Upper lobe of right lung (tissue), 1 donor: Measurements from ENCODE around the gene GRIP1. TPM values are rescaled to one million over a fixed set of nuclear protein-coding genes. Genes with fewer than 3 reads are reported as not detected.

ENCODE experiments used
- ATAC-seq: fragments of 200-7000 bp; cut with Tn5 transposase; one replicate; pipeline ENCODE4 v1.9.1; 2020; ENCODE audit warnings: mild to moderate bottlenecking, moderate library complexity
- DNase-seq: peaks from one replicate; pipeline ENCODE4 v3.0.0-alpha.2; 2020
- H3K27ac ChIP-seq: fragments of 200-600 bp; one replicate; pipeline ENCODE4 v1.8.0; 2022
- H3K27me3 ChIP-seq: fragments of 200-600 bp; one replicate; pipeline ENCODE4 v1.8.0; 2022; ENCODE audit warnings: mild to moderate bottlenecking
- H3K36me3 ChIP-seq: fragments of 200-600 bp; one replicate; pipeline ENCODE4 v1.8.0; 2022
- H3K4me1 ChIP-seq: fragments of 200-600 bp; one replicate; pipeline ENCODE4 v1.8.0; 2022
- H3K4me3 ChIP-seq: fragments of 200-600 bp; one replicate; pipeline ENCODE4 v1.8.0; 2022; ENCODE audit warnings: mild to moderate bottlenecking
- H3K9me3 ChIP-seq: fragments of 200-600 bp; one replicate; pipeline ENCODE4 v1.8.0; 2022
- CTCF ChIP-seq: fragments of 200-600 bp; IDR thresholded peaks from one replicate; pipeline ENCODE4 v1.8.0; 2022; ENCODE audit warnings: antibody characterized with exemption
- intact Hi-C: fragments of 100-400 bp; cut with DNase I; formaldehyde crosslinking; loops from one replicate; pipeline ENCODE4 v1.11.0; 2022
- total RNA-seq: library from RNA; stranded (reverse); fragmentation: NEBNext Ultra II Directional; extraction: Animal tissue kit (Norgen Biotek cat#: 25700); gene quantifications from one replicate; pipeline ENCODE4 v1.2.1, GENCODE V29; 2021
- donor health status: DM: no; HTN: yes; CAD: no; lungs with severe emphysema.

GRIP1 gene
- total RNA-seq, 1 donor from 2014 or later: 5.2 TPM

DNA sequence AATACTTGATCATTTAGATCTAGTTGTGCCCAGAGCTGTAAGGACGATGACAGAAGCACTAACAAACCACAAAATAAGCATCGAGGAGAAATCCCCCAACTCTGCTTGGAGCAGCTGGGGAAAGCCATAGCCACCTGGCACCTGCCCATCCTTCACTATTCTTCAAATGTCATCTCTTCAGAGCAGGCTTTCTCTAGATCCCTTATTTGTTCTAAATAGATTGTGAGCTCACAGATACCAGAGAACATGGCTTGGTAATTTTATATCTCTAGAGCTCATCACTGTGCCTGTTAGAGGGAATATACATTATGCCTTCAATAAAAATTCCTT lies 50.9 kb downstream of the GRIP1 start:
- no peak for DNase-seq
- Histone ChIP-seq H3K27me3 (no peaks in the 10 kb centered on the region), H3K4me3 (no peak overlapping the region), H3K4me1 (peaks cover 5% of the 10 kb centered on the region), H3K9me3 (no peaks in the 10 kb centered on the region), H3K36me3 (no peaks in the 10 kb centered on the region), H3K27ac (no peak overlapping the region)
- no peak for ATAC-seq
- TF ChIP-seq CTCF: no peak
- intact Hi-C loops: no loop called here

GRCh38 chr12:66627270-66627987 lies 51.4 kb downstream of the GRIP1 start:
- no peaks in the 10 kb centered on the region for H3K27me3 ChIP-seq
- DNase-seq (no peak), ATAC-seq (peak; percentile 46)
- H3K9me3 ChIP-seq: no peaks in the 10 kb centered on the region
- H3K4me3 ChIP-seq: no peak overlapping the region
- peaks cover 5% of the 10 kb centered on the region for H3K4me1 ChIP-seq
- no peaks in the 10 kb centered on the region for H3K36me3 ChIP-seq
- TF ChIP-seq CTCF: no peak
- intact Hi-C loops: no loop called here
- no peak overlapping the region for H3K27ac ChIP-seq

DNA sequence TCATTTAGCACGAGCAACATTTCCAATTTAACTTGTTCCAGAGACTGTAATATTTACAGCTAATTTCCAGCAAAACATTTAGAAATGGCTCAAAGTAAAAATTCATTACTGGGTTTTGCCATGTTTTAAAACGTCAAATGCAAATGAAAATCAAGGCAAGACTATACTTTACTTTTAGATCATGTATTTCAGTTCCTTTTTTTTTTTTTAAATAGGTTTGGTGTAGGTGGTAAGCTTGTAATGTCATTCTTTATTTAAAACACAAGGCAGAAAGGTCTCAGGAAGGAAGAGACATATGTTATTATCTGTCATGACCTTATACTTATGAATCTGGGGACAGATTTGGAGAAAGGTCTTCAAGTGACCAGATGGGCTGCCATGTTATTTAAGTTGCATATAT lies 54.1 kb downstream of the GRIP1 start:
- Histone ChIP-seq H3K27ac (no peak overlapping the region), H3K4me3 (no peak overlapping the region), H3K36me3 (no peaks in the 10 kb centered on the region), H3K9me3 (no peaks in the 10 kb centered on the region), H3K4me1 (peaks cover 5% of the 10 kb centered on the region), H3K27me3 (no peaks in the 10 kb centered on the region)
- no peak for ATAC-seq
- DNase-seq: no peak
- intact Hi-C loops: no loop called here
- TF ChIP-seq CTCF: no peak

DNA sequence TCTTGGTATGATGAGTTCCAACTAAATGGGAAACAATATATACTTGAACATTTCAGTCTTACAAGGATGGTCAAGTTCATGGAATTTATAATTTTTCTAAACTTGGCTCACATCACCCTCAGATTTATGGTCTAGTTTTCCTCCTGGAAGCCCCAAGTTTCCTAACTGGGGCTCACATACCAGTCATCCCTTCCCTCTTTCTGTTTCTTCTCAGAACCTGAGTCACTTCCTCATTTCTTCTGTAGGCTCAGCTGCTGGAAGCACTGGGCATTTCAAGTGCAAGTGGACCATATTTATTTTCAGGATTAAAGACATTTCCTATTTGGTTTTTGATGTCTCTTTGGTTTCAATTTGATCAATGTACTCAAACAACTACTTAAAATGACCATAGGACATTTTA lies 55.4 kb downstream of the GRIP1 start:
- no peaks in the 10 kb centered on the region for H3K36me3 ChIP-seq
- no peak overlapping the region for H3K27ac ChIP-seq
- no peak for TF ChIP-seq CTCF
- no peaks in the 10 kb centered on the region for H3K4me1 ChIP-seq
- no peaks in the 10 kb centered on the region for H3K27me3 ChIP-seq
- no peak for ATAC-seq
- no peaks in the 10 kb centered on the region for H3K9me3 ChIP-seq
- no peak for DNase-seq
- no peak overlapping the region for H3K4me3 ChIP-seq
- intact Hi-C loops: no loop called here

GRCh38 chr12:66620688-66621087 lies 58.2 kb downstream of the GRIP1 start:
- Histone ChIP-seq H3K36me3 (no peaks in the 10 kb centered on the region), H3K27ac (no peak overlapping the region), H3K4me1 (no peaks in the 10 kb centered on the region), H3K27me3 (no peaks in the 10 kb centered on the region), H3K9me3 (no peaks in the 10 kb centered on the region), H3K4me3 (no peak overlapping the region)
- no peak for TF ChIP-seq CTCF
- intact Hi-C loops: no loop called here
- DNase-seq (no peak), ATAC-seq (no peak)

DNA sequence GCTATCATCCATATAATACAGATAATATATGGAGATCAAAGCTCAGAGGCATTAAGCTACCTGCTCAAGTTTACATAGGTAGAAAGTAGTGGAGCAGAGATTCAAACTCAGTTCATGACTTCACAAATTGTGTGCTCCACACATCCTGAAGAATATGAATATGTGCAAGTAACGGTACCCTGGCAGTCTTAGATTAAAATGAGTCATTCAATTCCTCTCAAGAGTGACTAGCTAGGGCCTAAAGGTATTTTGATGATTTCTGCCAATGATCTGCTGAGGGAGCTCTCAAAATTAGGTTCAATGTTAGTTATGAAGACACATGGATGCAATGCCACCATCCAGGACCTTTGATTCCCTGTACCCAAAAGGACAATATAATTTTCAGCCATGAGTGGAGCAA lies 58.9 kb downstream of the GRIP1 start:
- Histone ChIP-seq H3K36me3 (no peaks in the 10 kb centered on the region), H3K27me3 (no peaks in the 10 kb centered on the region), H3K4me1 (no peaks in the 10 kb centered on the region), H3K9me3 (no peaks in the 10 kb centered on the region), H3K27ac (no peak overlapping the region), H3K4me3 (no peak overlapping the region)
- TF ChIP-seq CTCF: no peak
- DNase-seq: no peak
- intact Hi-C loops: no loop called here
- no peak for ATAC-seq
